Heart left ventricle (tissue), 16 donors: ENCODE results near the gene IKZF4. TPM values are rescaled to one million over a fixed set of nuclear protein-coding genes. Genes with fewer than 3 reads are reported as not detected.

Experiments
- ATAC-seq, 4 donors: fragments of 200-7000 bp; cut with Tn5 transposase; one replicate each; pipeline ENCODE4 v1.9.1; 2020 to 2022; ENCODE audit warnings: moderate library complexity in 4 of 4, mild to moderate bottlenecking in 3 of 4, moderate number of reproducible peaks in 1 of 4
- DNase-seq, 5 donors: peaks; one replicate each; pipeline ENCODE4 v3.0.0-alpha.2; 2020
- H3K27ac ChIP-seq, 12 donors: fragments of 200-600 bp; sonication (generic) in 4 of 12; one replicate each; pipeline versions ENCODE4 v1.5.0 to v1.8.0; 2016 to 2022; ENCODE audit warnings: mild to moderate bottlenecking in 2 of 12
- H3K27me3 ChIP-seq, 9 donors: fragments of 200-600 bp; sonication (generic) in 2 of 9; one replicate each; pipeline versions ENCODE4 v1.5.1 to v1.8.0; 2016 to 2022; ENCODE audit warnings: mild to moderate bottlenecking in 3 of 9
- H3K36me3 ChIP-seq, 9 donors: fragments of 200-600 bp; sonication (generic) in 2 of 9; one replicate each; pipeline versions ENCODE4 v1.5.0 to v1.8.0; 2018 to 2022; ENCODE audit warnings: mild to moderate bottlenecking in 2 of 9
- H3K4me1 ChIP-seq, 12 donors: fragments of 200-600 bp; sonication (generic) in 4 of 12; one replicate each; pipeline versions ENCODE4 v1.5.0 to v1.8.0; 2016 to 2022; ENCODE audit warnings: mild to moderate bottlenecking in 3 of 12
- H3K4me3 ChIP-seq, 12 donors: fragments of 200-600 bp; sonication (generic) in 4 of 12; one replicate each; pipeline versions ENCODE4 v1.5.0 to v1.8.0; 2017 to 2022; ENCODE audit warnings: mild to moderate bottlenecking in 9 of 12, moderate library complexity in 4 of 12
- H3K9me3 ChIP-seq, 12 donors: fragments of 200-600 bp; sonication (generic) in 4 of 12; one replicate each; pipeline versions ENCODE4 v1.5.0 to v1.8.0; 2016 to 2022; ENCODE audit warnings: mild to moderate bottlenecking in 1 of 12
- CTCF ChIP-seq, 12 donors: fragments of 200-600 bp; sonication (generic) in 4 of 12; IDR thresholded peaks; one replicate each; pipeline versions ENCODE4 v1.5.0 to v1.8.0; 2018 to 2022; ENCODE audit warnings: antibody characterized with exemption in 12 of 12, mild to moderate bottlenecking in 5 of 12
- POLR2A ChIP-seq, 2 donors: fragments of 450-650 bp; IDR thresholded peaks; one replicate each; pipeline ENCODE4 v1.6.1; 2017; ENCODE audit warnings: antibody characterized with exemption in 2 of 2, mild to moderate bottlenecking in 2 of 2, moderate library complexity in 2 of 2
- WGBS, 4 donors: extraction: QIAGEN DNeasy Blood & Tissue Kit in 2 of 4; methylation state at CpG; one replicate each; pipeline versions ENCODE4 v1.1.5 to v1.1.7; 2013 to 2018; 5-methylcytosine and 5-hydroxymethylcytosine counted together
- intact Hi-C, 10 donors: fragments of 100-400 bp; cut with DNase I; formaldehyde crosslinking; loops; one replicate each; pipeline versions ENCODE4 v1.11.1 to v1.14.2; 2022
- polyA plus RNA-seq, 2 donors: library from polyadenylated mRNA; stranded (reverse); fragments of 200-250 nt; gene quantifications; one replicate each; pipeline ENCODE4 v1.2.3, GENCODE V29; 2013
- total RNA-seq, 9 donors: library from RNA; depleted of rRNA in 2 of 9; stranded (reverse); fragments of >200 nt in 2 of 9; fragmentation: NEBNext Ultra II Directional in 3 of 9; extraction: Animal tissue kit (Norgen Biotek cat#: 25700) in 3 of 9; gene quantifications; one replicate each; pipeline versions ENCODE4 v1.1.0 to v1.2.4, GENCODE V29; 2016 to 2023
- donor health status: ischemic (EF 13 %, LVEDD 7.1; RV severe dilation, severe dysfunction).
- donor health status: healthy with polysubstance abuse.
- donor health status: DM: no; HTN: yes; CAD: no.
- donor health status: DM: no; HTN: no; CAD: no.
- donor health status: ischemic (EF 25% LVEDD 6.9; RV normal size, moderate dysfunction).
- donor health status: ischemic (EF 25% LVEDD 5.7; RV mildly dilated, moderate dysfunction).
- donor health status: healthy.
- donor health status: DM: yes; HTN: yes; CAD: no.
- donor health status: ischemic (EF 35%, LVEDD 5.7; RV mildly dilated, moderate dysfunction).
- donor health status: nonischemic (EF 11% LVEDD 7.7; RV severe dilation, severe dysfunction).
- donor health status: DM: yes; HTN: yes; CAD: no.
- donor health status: PGD.
- donor health status: ischemic (EF 29% LVEDD 5.4; RV normal size, mild dysfunction).
- donor health status: nonischemic (EF 23%, LVEDD 6.1; RV moderate dilation, normal function).

IKZF4 gene
- total and polyA plus RNA-seq, 11 donors, result 2.6 to 10.3 (median 6.8) TPM

- TF ChIP-seq POLR2A (IDR thresholded peaks at IDR 0.05), result no peak
- TF ChIP-seq CTCF (IDR thresholded peaks at IDR 0.05), result no peak
- Histone ChIP-seq H3K36me3 (peaks cover 0 to 67% (median 54%) of the 10 kb centered on the region in 9 donors), H3K4me1 (peaks cover 0 to 2% (median 0%) of the 10 kb centered on the region in 12 donors), H3K4me3 (no peak overlapping the region), H3K27me3 (no peaks in the 10 kb centered on the region), H3K27ac (no peak overlapping the region), H3K9me3 (no peaks in the 10 kb centered on the region)
- intact Hi-C loops, result loop anchor here in 2 of 10 donors (5.0 to 10.0 kb wide), 2 partner anchors 37 to 284 kb away; partner anchors contain the start of gene GDF11 (in 1 of the 2)
- no peak for ATAC-seq
- no peak for DNase-seq
These were observed 8.3 kb downstream of the IKZF4 start for GRCh38 chr12:56029166-56029519.

GRCh38 chr12:56029666-56030293, 8.9 kb downstream of the IKZF4 start:
- intact Hi-C loops, result loop anchor here in 4 of 10 donors (5.0 to 10.0 kb wide), 4 partner anchors 37 to 295 kb away; partner anchors contain the start of genes GDF11 (in 1 of the 4), ORMDL2 (in 1 of the 4) and SARNP (in 1 of the 4)
- 84 to 87% (median 85%) methylated on average over 6 of the region's 6 CpGs for WGBS, 4 donors
- Histone ChIP-seq H3K27ac (no peak overlapping the region), H3K9me3 (no peaks in the 10 kb centered on the region), H3K36me3 (peaks cover 0 to 69% (median 54%) of the 10 kb centered on the region in 9 donors), H3K27me3 (no peaks in the 10 kb centered on the region), H3K4me1 (peaks cover 0 to 2% (median 0%) of the 10 kb centered on the region in 12 donors), H3K4me3 (no peak overlapping the region)
- ATAC-seq (peak in 1 of 4 donors; percentile 58), DNase-seq (peak in 1 of 5 donors; percentile 36)
- TF ChIP-seq POLR2A (IDR thresholded peaks at IDR 0.05), result no peak
- TF ChIP-seq CTCF (IDR thresholded peaks at IDR 0.05), result peak; percentile 34 to 66 (median 53)

- H3K4me1 ChIP-seq, result peaks cover 0 to 2% (median 0%) of the 10 kb centered on the region in 12 donors
- no peaks in the 10 kb centered on the region for H3K9me3 ChIP-seq
- H3K36me3 ChIP-seq, result peaks cover 0 to 77% (median 64%) of the 10 kb centered on the region in 9 donors
- intact Hi-C loops, result loop anchor here in 3 of 10 donors (10.0 kb wide), 2 partner anchors 217 to 297 kb away; partner anchors contain the start of genes ORMDL2 (in 1 of the 3) and SARNP (in 1 of the 3)
- H3K27me3 ChIP-seq, result no peaks in the 10 kb centered on the region
- WGBS, 4 donors, result 80 to 95% (median 92%) methylated on average over 1 of the region's 1 CpG
- ATAC-seq (no peak), DNase-seq (no peak)
- no peak for TF ChIP-seq CTCF (IDR thresholded peaks at IDR 0.05)
- no peak for TF ChIP-seq POLR2A (IDR thresholded peaks at IDR 0.05)
- H3K27ac ChIP-seq, result no peak overlapping the region
- H3K4me3 ChIP-seq, result no peak overlapping the region
These were observed 11.1 kb downstream of the IKZF4 start for GRCh38 chr12:56031987-56032386.

- TF ChIP-seq CTCF (IDR thresholded peaks at IDR 0.05) (no peak), POLR2A (IDR thresholded peaks at IDR 0.05) (no peak)
- Histone ChIP-seq H3K4me1 (no peaks in the 10 kb centered on the region), H3K27ac (no peak overlapping the region), H3K9me3 (no peaks in the 10 kb centered on the region), H3K36me3 (peaks cover 0 to 74% (median 49%) of the 10 kb centered on the region in 9 donors), H3K27me3 (no peaks in the 10 kb centered on the region), H3K4me3 (no peak overlapping the region)
- intact Hi-C loops, result loop anchor here in 3 of 10 donors (10.0 kb wide), 2 partner anchors 220 to 300 kb away; partner anchors contain the start of genes ORMDL2 (in 1 of the 3) and SARNP (in 1 of the 3)
- 79 to 89% (median 85%) methylated on average over 11 to 21 of the region's 21 CpGs for WGBS, 4 donors
- peak in 2 of 4 donors; percentile 9 to 25 for ATAC-seq
- DNase-seq, result peak in 1 of 5 donors; percentile 61
These were observed 13.9 kb downstream of the IKZF4 start for GRCh38 chr12:56034586-56035332.
